Measurements from ENCODE around the gene SMO. TPM values are rescaled to one million over a fixed set of nuclear protein-coding genes. Genes with fewer than 3 reads are reported as not detected.

The SMO gene
- total and polyA plus RNA-seq, 2 donors (not counting 1 experiment from before 2014, with no cell fraction given), result 4.5 to 12.6 TPM

GRCh38 chr7:129256221-129256620, 67.8 kb downstream of the SMO start:
- Histone ChIP-seq H3K79me2 (ENCODE audit: control insufficient read depth, insufficient read depth, low read length) (no peaks in the 10 kb centered on the region), H3K4me1 (ENCODE audit: control insufficient read depth, extremely low read depth, insufficient read depth, low read length) (no peaks in the 10 kb centered on the region), H2AFZ (ENCODE audit: low read length) (no peak overlapping the region), H3K27me3 (ENCODE audit: control insufficient read depth, insufficient read depth, low read length) (no peaks in the 10 kb centered on the region), H4K20me1 (ENCODE audit: control insufficient read depth, extremely low read depth, insufficient read depth, low read length) (no peaks in the 10 kb centered on the region), H3K36me3 (ENCODE audit: control insufficient read depth, insufficient read depth, low read length) (no peaks in the 10 kb centered on the region), H3K9me3 (ENCODE audit: control insufficient read depth, insufficient read depth, low read depth, low read length) (no peaks in the 10 kb centered on the region), H3K4me2 (ENCODE audit: extremely low read depth, insufficient read depth, low read length) (no peak overlapping the region), H3K27ac (ENCODE audit: insufficient read depth, low read length) (no peak overlapping the region), H3K4me3 (replicated peaks in 1 of 4; ENCODE audit: control extremely low read depth in 1 of 4, insufficient read depth in 1 of 4, low read depth in 3 of 4, low read length in 4 of 4) (no peak overlapping the region), H3K9ac (ENCODE audit: insufficient read depth, low read length) (no peak overlapping the region)
- no peak for DNase-seq (ENCODE audit: low read depth in 2 of 2)
- no peak for TF ChIP-seq EZH2 (IDR thresholded peaks at IDR 0.05; ENCODE audit: low read length, missing control alignments)
- TF ChIP-seq, protein P1, sequence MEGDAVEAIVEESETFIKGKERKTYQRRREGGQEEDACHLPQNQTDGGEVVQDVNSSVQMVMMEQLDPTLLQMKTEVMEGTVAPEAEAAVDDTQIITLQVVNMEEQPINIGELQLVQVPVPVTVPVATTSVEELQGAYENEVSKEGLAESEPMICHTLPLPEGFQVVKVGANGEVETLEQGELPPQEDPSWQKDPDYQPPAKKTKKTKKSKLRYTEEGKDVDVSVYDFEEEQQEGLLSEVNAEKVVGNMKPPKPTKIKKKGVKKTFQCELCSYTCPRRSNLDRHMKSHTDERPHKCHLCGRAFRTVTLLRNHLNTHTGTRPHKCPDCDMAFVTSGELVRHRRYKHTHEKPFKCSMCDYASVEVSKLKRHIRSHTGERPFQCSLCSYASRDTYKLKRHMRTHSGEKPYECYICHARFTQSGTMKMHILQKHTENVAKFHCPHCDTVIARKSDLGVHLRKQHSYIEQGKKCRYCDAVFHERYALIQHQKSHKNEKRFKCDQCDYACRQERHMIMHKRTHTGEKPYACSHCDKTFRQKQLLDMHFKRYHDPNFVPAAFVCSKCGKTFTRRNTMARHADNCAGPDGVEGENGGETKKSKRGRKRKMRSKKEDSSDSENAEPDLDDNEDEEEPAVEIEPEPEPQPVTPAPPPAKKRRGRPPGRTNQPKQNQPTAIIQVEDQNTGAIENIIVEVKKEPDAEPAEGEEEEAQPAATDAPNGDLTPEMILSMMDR (conservative IDR thresholded peaks at IDR 0.05 in 1 of 2, IDR thresholded peaks at IDR 0.05 in 1 of 2; ENCODE audit: low read depth in 1 of 2, low read length in 2 of 2), result no peak

DNA sequence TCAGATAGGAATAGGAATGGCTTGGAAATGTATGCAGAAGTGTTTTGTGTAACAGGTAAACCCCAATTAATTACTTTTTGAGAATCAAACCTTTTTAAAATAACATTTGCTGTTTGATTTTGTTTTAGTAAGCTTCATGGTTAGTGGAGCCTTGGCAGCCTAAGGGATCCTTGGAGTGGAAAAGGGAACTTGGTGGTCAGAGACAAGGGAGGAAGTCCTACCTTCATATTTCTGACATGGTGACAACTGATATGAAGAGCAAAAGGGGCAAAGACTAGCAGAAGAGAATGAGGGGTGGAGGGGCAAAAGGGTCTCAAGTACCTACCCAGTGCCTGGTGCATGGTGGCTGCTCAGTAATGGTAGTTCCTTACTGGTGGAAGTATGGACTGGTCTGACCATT, 68.7 kb downstream of the SMO start:
- Histone ChIP-seq H4K20me1 (ENCODE audit: control insufficient read depth, extremely low read depth, insufficient read depth, low read length) (no peaks in the 10 kb centered on the region), H3K27me3 (ENCODE audit: control insufficient read depth, insufficient read depth, low read length) (no peaks in the 10 kb centered on the region), H3K79me2 (ENCODE audit: control insufficient read depth, insufficient read depth, low read length) (no peaks in the 10 kb centered on the region), H3K9ac (ENCODE audit: insufficient read depth, low read length) (no peak overlapping the region), H3K4me3 (replicated peaks in 1 of 4; ENCODE audit: control extremely low read depth in 1 of 4, insufficient read depth in 1 of 4, low read depth in 3 of 4, low read length in 4 of 4) (no peak overlapping the region), H3K36me3 (ENCODE audit: control insufficient read depth, insufficient read depth, low read length) (no peaks in the 10 kb centered on the region), H3K27ac (ENCODE audit: insufficient read depth, low read length) (no peak overlapping the region), H3K9me3 (ENCODE audit: control insufficient read depth, insufficient read depth, low read depth, low read length) (no peaks in the 10 kb centered on the region), H2AFZ (ENCODE audit: low read length) (no peak overlapping the region), H3K4me2 (ENCODE audit: extremely low read depth, insufficient read depth, low read length) (no peak overlapping the region), H3K4me1 (ENCODE audit: control insufficient read depth, extremely low read depth, insufficient read depth, low read length) (no peaks in the 10 kb centered on the region)
- TF ChIP-seq, protein P1 (conservative IDR thresholded peaks at IDR 0.05 in 1 of 2, IDR thresholded peaks at IDR 0.05 in 1 of 2; ENCODE audit: low read depth in 1 of 2, low read length in 2 of 2), result no peak
- TF ChIP-seq EZH2 (IDR thresholded peaks at IDR 0.05; ENCODE audit: low read length, missing control alignments), result no peak
- no peak for DNase-seq (ENCODE audit: low read depth in 2 of 2)

- Histone ChIP-seq H2AFZ (ENCODE audit: low read length) (no peak overlapping the region), H3K4me1 (ENCODE audit: control insufficient read depth, extremely low read depth, insufficient read depth, low read length) (no peaks in the 10 kb centered on the region), H3K27ac (ENCODE audit: insufficient read depth, low read length) (no peak overlapping the region), H3K9me3 (ENCODE audit: control insufficient read depth, insufficient read depth, low read depth, low read length) (no peaks in the 10 kb centered on the region), H4K20me1 (ENCODE audit: control insufficient read depth, extremely low read depth, insufficient read depth, low read length) (no peaks in the 10 kb centered on the region), H3K27me3 (ENCODE audit: control insufficient read depth, insufficient read depth, low read length) (no peaks in the 10 kb centered on the region), H3K36me3 (ENCODE audit: control insufficient read depth, insufficient read depth, low read length) (no peaks in the 10 kb centered on the region), H3K79me2 (ENCODE audit: control insufficient read depth, insufficient read depth, low read length) (no peaks in the 10 kb centered on the region), H3K4me2 (ENCODE audit: extremely low read depth, insufficient read depth, low read length) (no peak overlapping the region), H3K4me3 (replicated peaks in 1 of 4; ENCODE audit: control extremely low read depth in 1 of 4, insufficient read depth in 1 of 4, low read depth in 3 of 4, low read length in 4 of 4) (no peak overlapping the region), H3K9ac (ENCODE audit: insufficient read depth, low read length) (no peak overlapping the region)
- TF ChIP-seq, protein P1 (conservative IDR thresholded peaks at IDR 0.05 in 1 of 2, IDR thresholded peaks at IDR 0.05 in 1 of 2; ENCODE audit: low read depth in 1 of 2, low read length in 2 of 2), result no peak
- TF ChIP-seq EZH2 (IDR thresholded peaks at IDR 0.05; ENCODE audit: low read length, missing control alignments), result no peak
- DNase-seq (ENCODE audit: low read depth in 2 of 2), result peak in 1 of 2 donors; percentile 53
Measured at GRCh38 chr7:129258649-129259389, 70.4 kb downstream of the SMO start.

Measured in fibroblast of lung (primary cell).